Stomach (tissue), 9 donors: ENCODE data around the gene GLYATL2. TPM values are rescaled to one million over a fixed set of nuclear protein-coding genes. Genes with fewer than 3 reads are reported as not detected.

Source experiments
- DNase-seq, 2 donors: peaks; one replicate each; pipeline versions ENCODE4 v3.0.0 to v3.0.0-alpha.2; 2013 to 2019
- H3K27ac ChIP-seq, 5 donors: fragments of 200-600 bp in 4 of 5; sonication (generic) in 4 of 5; one replicate each; pipeline ENCODE4 v1.5.1; 2013 to 2019; ENCODE audit warnings: mild to moderate bottlenecking in 1 of 5, moderate library complexity in 1 of 5
- H3K27me3 ChIP-seq, 3 donors: fragments of 200-600 bp; sonication (generic); one replicate each; pipeline ENCODE4 v1.5.1; 2017 to 2019; ENCODE audit warnings: mixed run types in 1 of 3
- H3K36me3 ChIP-seq, 4 donors: fragments of 200-600 bp; sonication (generic); 1 replicate in 3 of 4; 2 replicates in 1 of 4; pipeline ENCODE4 v1.5.1; 2016 to 2019
- H3K4me1 ChIP-seq, 4 donors: fragments of 200-600 bp; sonication (generic); one replicate each; pipeline ENCODE4 v1.5.1; 2016 to 2019
- H3K4me3 ChIP-seq, 4 donors: fragments of 200-600 bp; sonication (generic) in 3 of 4; one replicate each; pipeline ENCODE4 v1.5.1; 2016 to 2019; ENCODE audit warnings: mild to moderate bottlenecking in 1 of 4
- H3K9me3 ChIP-seq, 4 donors: fragments of 200-600 bp; sonication (generic); one replicate each; pipeline ENCODE4 v1.5.1; 2016 to 2019
- CTCF ChIP-seq, 7 experiments: fragments of 450-650 bp in 4 of 7; fragments of 200-600 bp in 3 of 7; sonication (generic) in 3 of 7; IDR thresholded peaks; one replicate each; pipeline ENCODE4 v1.5.1; 2016 to 2019; ENCODE audit warnings: antibody characterized with exemption in 7 of 7, control low read depth in 2 of 7, mild to moderate bottlenecking in 1 of 7
- EP300 ChIP-seq: sonication (generic); formaldehyde crosslinking; IDR thresholded peaks from one replicate; pipeline ENCODE4 v1.6.1; 2017; ENCODE audit warnings: antibody characterized with exemption
- POLR2A ChIP-seq, 4 donors: fragments of 450-650 bp; IDR thresholded peaks; one replicate each; pipeline ENCODE4 v1.6.1; 2016; ENCODE audit warnings: antibody characterized with exemption in 4 of 4, control low read depth in 2 of 4, mild to moderate bottlenecking in 1 of 4, moderate library complexity in 1 of 4
- POLR2AphosphoS5 ChIP-seq, 3 donors: sonication (generic); formaldehyde crosslinking; IDR thresholded peaks; one replicate each; pipeline ENCODE4 v1.6.1; 2016; ENCODE audit warnings: antibody characterized with exemption in 3 of 3
- WGBS, 5 donors: extraction: QIAGEN DNeasy Blood & Tissue Kit in 3 of 5; methylation state at CpG; one replicate each; pipeline versions ENCODE4 v1.1.5 to v1.1.7; 2013 to 2018; 5-methylcytosine and 5-hydroxymethylcytosine counted together
- intact Hi-C: fragments of 100-400 bp; cut with DNase I; formaldehyde crosslinking; loops from one replicate; pipeline ENCODE4 v1.15.1; 2023; ENCODE audit warnings: low total_unique reads
- polyA plus RNA-seq, 3 donors: library from polyadenylated mRNA; stranded (reverse); fragments of 200-250 nt; gene quantifications; one replicate each; pipeline ENCODE4 v1.2.3, GENCODE V29; 2013
- total RNA-seq, 5 donors: library from RNA; depleted of rRNA; stranded (reverse); fragments of >200 nt; gene quantifications; one replicate each; pipeline versions ENCODE4 v1.1.0 to v1.2.3, GENCODE V29; 2014 to 2016
- donor health status: healthy with polysubstance abuse.
- donor health status: Bipolar disorder and iron deficiency.
- donor health status: healthy.

Gene GLYATL2
- total and polyA plus RNA-seq, 8 donors: 0.65 to 1.1 (median 1.0) TPM; not detected in 4

- no peak for DNase-seq
- Histone ChIP-seq H3K4me1 (no peaks in the 10 kb centered on the region), H3K4me3 (no peak overlapping the region), H3K27ac (no peak overlapping the region), H3K9me3 (peaks cover 0 to 6% (median 3%) of the 10 kb centered on the region in 4 donors), H3K36me3 (no peaks in the 10 kb centered on the region), H3K27me3 (no peaks in the 10 kb centered on the region)
- 30 to 55% (median 36%) methylated on average over 1 of the region's 1 CpG for WGBS, 5 donors
- intact Hi-C loops: no loop called here
- TF ChIP-seq EP300 (no peak), POLR2A (IDR thresholded peaks at IDR 0.05) (no peak), CTCF (IDR thresholded peaks at IDR 0.05) (no peak), POLR2AphosphoS5 (IDR thresholded peaks at IDR 0.05) (no peak)
Observed at GRCh38 chr11:58880625-58881024, 36.1 kb upstream of the GLYATL2 start.

- no peak for DNase-seq
- no peak for TF ChIP-seq POLR2A (IDR thresholded peaks at IDR 0.05)
- TF ChIP-seq POLR2AphosphoS5 (IDR thresholded peaks at IDR 0.05): no peak
- no peak for TF ChIP-seq EP300
- Histone ChIP-seq H3K36me3 (no peaks in the 10 kb centered on the region), H3K27me3 (no peaks in the 10 kb centered on the region), H3K27ac (no peak overlapping the region), H3K9me3 (peaks cover 0 to 6% (median 3%) of the 10 kb centered on the region in 4 donors), H3K4me3 (no peak overlapping the region), H3K4me1 (no peaks in the 10 kb centered on the region)
- intact Hi-C loops: no loop called here
Observed at GRCh38 chr11:58880166-58880565, 35.7 kb upstream of the GLYATL2 start.

GRCh38 chr11:58867556-58867955 lies 23.1 kb upstream of the GLYATL2 start:
- 80 to 89% (median 81%) methylated on average over 2 of the region's 2 CpGs; no CpG with 5 or more reads in 1 of the 5 donors for WGBS, 5 donors

GRCh38 chr11:58866788-58867187 lies 22.3 kb upstream of the GLYATL2 start:
- 93 to 100% (median 94%) methylated on average over 1 of the region's 1 CpG; no CpG with 5 or more reads in 1 of the 5 donors for WGBS, 5 donors
- DNase-seq: no peak
- peaks cover 0 to 13% (median 5%) of the 10 kb centered on the region in 4 donors for H3K9me3 ChIP-seq
- intact Hi-C loops: no loop called here
- no peaks in the 10 kb centered on the region for H3K36me3 ChIP-seq
- TF ChIP-seq POLR2A (IDR thresholded peaks at IDR 0.05) (no peak), POLR2AphosphoS5 (IDR thresholded peaks at IDR 0.05) (no peak), EP300 (no peak), CTCF (IDR thresholded peaks at IDR 0.05) (no peak)
- no peaks in the 10 kb centered on the region for H3K4me1 ChIP-seq
- no peak overlapping the region for H3K4me3 ChIP-seq
- no peaks in the 10 kb centered on the region for H3K27me3 ChIP-seq
- no peak overlapping the region for H3K27ac ChIP-seq

More at GRCh38 chr11:58867556-58867955, 23.1 kb upstream of the GLYATL2 start:
- Histone ChIP-seq H3K27me3 (no peaks in the 10 kb centered on the region), H3K9me3 (peaks cover 0 to 10% (median 3%) of the 10 kb centered on the region in 4 donors), H3K4me1 (no peaks in the 10 kb centered on the region), H3K36me3 (no peaks in the 10 kb centered on the region), H3K27ac (no peak overlapping the region), H3K4me3 (no peak overlapping the region)
- TF ChIP-seq POLR2AphosphoS5 (IDR thresholded peaks at IDR 0.05) (no peak), POLR2A (IDR thresholded peaks at IDR 0.05) (no peak), EP300 (no peak)
- intact Hi-C loops: no loop called here
- no peak for DNase-seq

GRCh38 chr11:58864335-58864734 lies 19.8 kb upstream of the GLYATL2 start:
- WGBS, 5 donors: 0 to 88% (median 0%) methylated on average over 1 of the region's 1 CpG
- intact Hi-C loops: no loop called here
- TF ChIP-seq EP300 (no peak), CTCF (IDR thresholded peaks at IDR 0.05) (no peak), POLR2A (IDR thresholded peaks at IDR 0.05) (no peak), POLR2AphosphoS5 (IDR thresholded peaks at IDR 0.05) (no peak)

More at GRCh38 chr11:58864335-58864734, 19.8 kb upstream of the GLYATL2 start:
- Histone ChIP-seq H3K36me3 (no peaks in the 10 kb centered on the region), H3K27me3 (no peaks in the 10 kb centered on the region), H3K4me1 (no peaks in the 10 kb centered on the region), H3K9me3 (peaks cover 0 to 16% (median 5%) of the 10 kb centered on the region in 4 donors), H3K4me3 (no peak overlapping the region), H3K27ac (no peak overlapping the region)
- no peak for DNase-seq
